Muscle of arm (tissue), 12 donors: Measurements from ENCODE around the gene CDC42EP3. TPM values are rescaled to one million over a fixed set of nuclear protein-coding genes. Genes with fewer than 3 reads are reported as not detected.

Source experiments
- DNase-seq: peaks from one replicate; pipeline ENCODE4 v3.0.0-alpha.2; 2013
- polyA plus RNA-seq, 12 donors: library from polyadenylated mRNA; unstranded; fragments of 120-200 nt; gene quantifications; one replicate each; pipeline ENCODE4 v1.2.1, GENCODE V29; 2013; ENCODE audit not compliant: insufficient read length in 12 of 12

CDC42EP3 gene
- polyA plus RNA-seq, 12 donors = 14.1 to 81.6 (median 41.6) TPM

GRCh38 chr2:37619959-37620300 lies 51.5 kb downstream of the CDC42EP3 start:
- DNase-seq = no peak

GRCh38 chr2:37619230-37619958 lies 52.0 kb downstream of the CDC42EP3 start:
- no peak for DNase-seq

- DNase-seq = no peak
Measured at GRCh38 chr2:37618326-37618725, 53.1 kb downstream of the CDC42EP3 start.

- DNase-seq = no peak
Measured at GRCh38 chr2:37617119-37617892, 54.1 kb downstream of the CDC42EP3 start.

GRCh38 chr2:37616677-37617005 lies 54.8 kb downstream of the CDC42EP3 start:
- no peak for DNase-seq

GRCh38 chr2:37615804-37616676 lies 55.4 kb downstream of the CDC42EP3 start:
- DNase-seq = no peak

DNA sequence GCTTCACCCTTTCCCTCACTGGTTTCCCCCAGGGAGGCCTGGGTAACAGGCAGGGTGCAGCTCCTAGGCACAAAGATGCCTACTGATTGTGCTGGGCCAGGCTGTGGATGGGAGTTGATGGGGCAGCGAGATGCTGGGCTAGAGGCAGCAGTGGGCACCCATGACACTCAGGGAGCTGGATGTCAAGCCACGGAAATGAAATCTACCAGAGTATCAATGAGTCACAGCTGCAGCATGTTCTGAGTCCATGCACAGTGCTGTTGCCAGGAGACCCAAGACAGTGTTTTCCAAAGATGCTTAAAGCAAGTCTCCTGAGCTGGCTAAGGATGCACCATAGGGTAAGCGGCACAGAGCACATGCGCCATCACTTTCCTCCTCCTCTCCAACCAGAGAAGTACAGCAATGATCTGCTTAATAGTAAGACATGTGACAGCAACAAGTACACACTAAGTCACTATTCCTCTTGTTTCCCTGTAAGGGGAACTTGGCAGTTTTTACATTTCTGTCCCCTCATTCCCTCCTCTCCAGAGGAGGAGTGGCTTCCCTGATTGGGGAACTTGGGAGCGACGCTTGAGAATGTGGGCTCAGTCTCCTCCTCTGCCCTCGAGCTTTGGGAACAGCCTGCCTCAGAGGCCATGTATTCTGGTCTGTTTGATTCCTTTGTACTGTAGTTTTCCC lies 57.2 kb downstream of the CDC42EP3 start:
- no peak for DNase-seq

DNA sequence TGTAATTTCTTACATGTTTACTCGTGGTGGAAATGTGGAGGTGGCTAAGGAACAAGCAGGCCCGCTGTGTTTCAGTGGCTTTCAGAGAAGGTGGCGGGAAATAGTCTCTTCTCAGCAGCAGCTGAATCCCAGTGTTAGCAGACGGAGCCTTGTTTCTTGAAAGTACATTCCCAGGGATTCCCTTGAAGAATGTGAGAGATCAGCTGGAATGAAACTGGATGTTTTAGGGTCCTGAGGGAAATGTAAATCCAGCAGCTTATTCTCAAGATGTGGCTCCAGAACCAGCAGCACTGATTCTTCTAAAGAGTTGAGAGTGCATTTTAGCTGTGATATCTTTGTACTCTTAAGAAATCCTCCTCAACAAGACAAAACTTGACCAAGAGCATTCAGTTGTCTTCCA lies 59.1 kb downstream of the CDC42EP3 start:
- no peak for DNase-seq

DNA sequence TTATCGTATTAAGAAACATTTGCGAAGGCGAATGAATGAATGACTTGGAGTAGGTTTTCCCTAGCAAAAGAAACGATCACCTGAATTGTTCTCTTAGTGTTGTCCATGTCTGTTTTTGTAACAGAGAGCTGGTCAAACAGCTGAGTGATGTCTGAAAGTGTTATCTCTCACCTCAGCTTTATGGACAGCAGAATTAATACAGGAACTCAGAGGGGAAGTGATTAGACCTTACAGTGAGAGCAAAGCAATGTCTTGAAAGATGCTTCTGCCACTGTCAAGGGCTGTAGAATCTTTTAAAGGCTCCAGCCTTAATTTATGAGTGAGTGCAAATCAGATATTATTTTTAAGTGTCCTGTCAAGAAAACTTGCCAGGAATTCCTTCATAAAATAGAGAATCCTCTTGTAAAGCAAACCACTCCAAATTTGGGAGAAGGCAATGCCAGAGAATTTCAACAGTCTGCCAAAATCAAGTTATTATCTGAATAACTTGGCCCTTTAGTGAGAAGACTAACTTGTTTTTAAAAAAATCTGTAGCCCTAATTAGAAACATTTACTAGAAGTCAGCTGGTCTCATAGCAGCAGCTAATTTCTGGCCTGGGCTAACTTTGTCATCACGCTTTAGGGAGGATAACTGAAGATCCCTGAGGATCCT lies 60.7 kb downstream of the CDC42EP3 start:
- no peak for DNase-seq

- no peak for DNase-seq
Measured at GRCh38 chr2:37609782-37610181, 61.7 kb downstream of the CDC42EP3 start.

- DNase-seq = no peak
Measured at GRCh38 chr2:37604716-37605115, 66.7 kb downstream of the CDC42EP3 start.

- no peak for DNase-seq
Measured at GRCh38 chr2:37602702-37603101, 68.7 kb downstream of the CDC42EP3 start.

DNA sequence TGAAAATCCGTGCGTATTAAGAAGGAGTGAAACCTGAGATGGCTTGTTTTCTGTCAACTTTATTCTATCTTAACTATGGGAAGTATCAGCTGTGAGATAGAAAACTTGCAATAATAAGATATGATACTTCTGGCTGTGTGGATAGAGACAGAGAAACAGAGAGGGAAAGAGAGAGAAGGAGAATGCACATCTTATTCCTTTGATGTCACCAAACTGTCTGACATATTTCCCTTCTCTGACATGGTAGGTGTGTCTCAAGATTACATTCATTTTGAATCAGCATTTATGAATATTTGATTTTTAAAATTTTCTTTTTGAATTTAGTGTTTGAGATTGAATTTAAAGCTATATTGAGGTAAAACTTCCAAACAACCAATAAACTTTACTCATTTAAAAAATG lies 69.4 kb downstream of the CDC42EP3 start:
- no peak for DNase-seq

DNA sequence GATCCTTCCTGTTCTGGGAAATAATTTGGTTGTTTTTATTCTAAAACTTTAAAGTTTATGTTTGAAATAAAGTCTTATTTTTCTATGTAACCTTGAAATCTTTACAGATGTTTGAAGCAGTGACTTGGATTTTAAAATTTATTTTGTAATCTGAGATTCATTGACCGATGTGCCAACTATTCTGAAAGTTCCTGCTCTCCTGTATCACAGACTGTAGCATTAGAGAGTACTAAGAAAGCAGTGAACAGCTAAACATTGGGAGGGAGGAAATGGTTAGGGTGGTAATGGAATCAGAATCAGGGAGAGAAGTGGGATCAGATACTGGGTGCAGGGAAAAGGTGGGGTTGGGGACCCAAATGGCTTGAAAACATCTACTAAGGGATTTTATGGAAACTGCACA lies 69.9 kb downstream of the CDC42EP3 start:
- no peak for DNase-seq

DNA sequence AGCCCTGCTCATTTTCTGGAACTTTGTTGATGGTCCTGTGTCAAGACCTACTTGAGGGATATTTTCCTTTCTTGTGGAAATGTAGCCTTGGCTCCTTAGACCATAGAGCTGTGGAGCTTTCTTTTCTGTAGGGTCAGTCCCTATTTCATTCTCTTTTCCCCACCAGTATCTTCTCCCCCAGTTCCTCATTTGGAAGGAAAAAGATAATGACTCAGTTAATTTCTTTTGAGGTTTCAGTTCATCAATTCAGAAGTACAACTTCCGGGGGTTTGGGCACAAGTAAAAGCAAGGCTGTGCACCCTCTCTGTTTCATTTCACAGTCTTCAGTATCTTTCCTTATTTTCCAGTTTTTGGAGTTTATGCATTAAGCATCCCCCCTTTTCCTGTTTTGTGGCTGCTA lies 70.7 kb downstream of the CDC42EP3 start:
- no peak for DNase-seq

DNA sequence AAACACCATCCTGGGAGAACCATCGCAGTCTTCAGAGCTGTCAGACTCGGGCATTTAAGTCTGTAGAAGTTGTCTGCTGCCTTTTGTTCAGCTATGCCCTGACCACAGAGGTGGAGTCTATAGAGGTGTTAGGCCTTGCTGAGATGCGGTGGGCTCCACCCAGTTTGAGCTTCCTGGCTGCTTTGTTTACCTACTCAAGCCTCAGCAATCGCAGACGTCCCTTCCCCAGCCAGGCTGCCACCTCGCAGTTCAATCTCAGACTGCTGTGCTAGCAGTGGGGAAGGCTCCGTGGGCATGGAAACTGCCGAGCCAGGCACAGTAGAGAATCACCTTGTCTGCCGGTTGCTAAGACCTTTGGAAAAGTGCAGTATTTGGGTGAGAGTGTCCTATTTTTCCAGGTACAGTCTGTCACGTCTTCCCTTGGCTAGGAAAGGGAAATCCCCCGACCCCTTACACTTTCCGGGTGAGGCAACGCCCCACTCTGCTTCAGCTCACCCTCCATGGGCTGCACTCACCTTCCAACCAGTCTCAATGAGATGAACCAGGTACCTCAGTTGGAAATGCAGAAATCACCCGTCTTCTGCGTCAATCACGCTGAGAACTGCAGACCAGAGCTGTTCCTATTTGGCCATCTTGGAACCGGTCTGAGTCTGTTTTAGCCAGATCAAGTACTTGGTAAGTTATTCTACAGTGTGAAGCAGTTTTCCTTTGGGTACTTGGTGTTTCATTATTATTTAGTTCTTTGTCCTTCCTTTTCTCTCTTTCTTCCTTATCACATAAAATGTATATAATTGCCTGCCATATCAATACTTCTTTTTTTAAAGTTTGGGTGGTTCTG lies 71.5 kb downstream of the CDC42EP3 start:
- no peak for DNase-seq

DNA sequence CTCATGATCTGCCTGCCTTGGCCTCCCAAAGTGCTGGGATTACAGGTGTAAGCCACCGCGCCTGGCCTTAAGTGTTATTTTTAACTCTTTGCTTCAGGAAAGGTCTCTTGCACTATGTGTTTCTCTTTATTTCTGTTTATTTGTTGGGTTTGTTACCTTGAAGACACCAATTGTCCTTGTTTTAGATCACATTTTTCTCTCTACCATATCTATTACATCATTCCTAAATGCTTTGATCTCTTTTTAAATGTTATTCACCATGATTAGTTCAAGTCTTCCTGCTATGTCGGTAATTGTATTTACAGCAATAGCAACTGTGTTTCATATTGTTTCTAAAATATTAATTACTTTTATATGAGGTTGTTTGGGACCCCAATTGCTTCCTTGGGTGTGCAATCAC lies 77.7 kb downstream of the CDC42EP3 start:
- DNase-seq = no peak

GRCh38 chr2:37593024-37593423 lies 78.4 kb downstream of the CDC42EP3 start:
- no peak for DNase-seq
